Left ventricle myocardium inferior (tissue), 1 donor: ENCODE results near the gene PCYT2. TPM values are rescaled to one million over a fixed set of nuclear protein-coding genes. Genes with fewer than 3 reads are reported as not detected.

Source experiments
- DNase-seq: peaks from one replicate; pipeline ENCODE4 v3.0.0-alpha.2; 2020
- H3K27ac ChIP-seq: fragments of 200-600 bp; replicated peaks from 2 replicates; pipeline ENCODE4 v1.8.0; 2021
- H3K27me3 ChIP-seq: fragments of 200-600 bp; 2 replicates; pipeline ENCODE4 v1.8.0; 2021; ENCODE audit warnings: low read depth
- H3K36me3 ChIP-seq: fragments of 200-600 bp; 2 replicates; pipeline ENCODE4 v1.8.0; 2021
- H3K4me1 ChIP-seq: fragments of 200-600 bp; 2 replicates; pipeline ENCODE4 v1.8.0; 2021
- H3K4me3 ChIP-seq: fragments of 200-600 bp; 2 replicates; pipeline ENCODE4 v1.8.0; 2021; ENCODE audit warnings: mild to moderate bottlenecking, moderate library complexity
- H3K9me3 ChIP-seq: fragments of 200-600 bp; replicated peaks from 2 replicates; pipeline ENCODE4 v1.8.0; 2021
- intact Hi-C: fragments of 100-400 bp; cut with micrococcal nuclease; formaldehyde crosslinking; loops from one replicate; pipeline ENCODE4 v1.11.0; 2022
- total RNA-seq: library from RNA; stranded (reverse); fragmentation: NEBNext Ultra II Directional; extraction: Animal tissue kit (Norgen Biotek cat#: 25700); gene quantifications from one replicate; pipeline ENCODE4 v1.2.1, GENCODE V29; 2021
- TF ChIP-seq, protein P1 (sequence below): fragments of 200-600 bp; IDR thresholded peaks from 2 replicates; pipeline ENCODE4 v1.8.0; 2021; ENCODE audit warnings: antibody characterized with exemption, mild to moderate bottlenecking, borderline replicate concordance
- donor health status: DM: no; HTN: yes; CAD: no; lungs with severe emphysema.

The PCYT2 gene
- total RNA-seq, 1 donor from 2014 or later, result 48.1 TPM

DNA sequence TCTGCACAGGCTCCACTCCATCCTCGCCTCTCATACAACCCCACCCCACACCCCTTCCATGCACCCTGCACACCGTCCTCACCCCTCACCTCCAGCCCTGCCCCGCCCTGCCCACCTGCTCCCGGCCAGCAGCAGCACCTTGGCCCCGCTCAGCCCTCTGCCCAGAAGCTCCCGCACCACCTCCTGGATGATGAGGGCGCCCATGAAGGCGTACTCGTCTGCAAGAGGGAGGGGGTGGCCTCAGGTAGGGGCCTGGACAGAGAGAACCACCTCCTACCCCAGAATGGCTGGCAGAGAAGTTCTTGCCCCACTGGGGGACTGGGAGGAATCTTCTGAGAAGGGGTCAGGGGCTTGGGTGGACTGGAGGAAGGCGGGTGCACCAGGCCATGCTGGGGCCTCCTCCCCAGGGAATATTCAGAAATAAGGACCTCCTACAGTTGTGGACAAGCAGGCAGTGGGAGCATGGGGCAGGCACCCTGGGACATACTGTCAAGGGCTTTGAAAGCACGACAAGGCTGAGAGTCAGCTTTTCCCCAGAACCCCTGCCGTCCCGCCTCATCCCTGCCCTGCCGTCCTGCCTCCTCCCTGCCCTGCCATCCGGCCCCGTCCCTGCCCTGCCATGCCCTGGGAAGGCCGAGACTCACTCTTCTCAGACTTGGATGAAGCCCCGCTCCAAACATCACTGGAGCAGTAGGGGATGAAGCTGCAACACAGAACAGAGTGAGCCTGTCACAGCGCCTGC is 46.7 kb upstream of the PCYT2 start:
- Histone ChIP-seq H3K36me3 (no peaks in the 10 kb centered on the region), H3K9me3 (no peaks in the 10 kb centered on the region), H3K4me3 (no peak overlapping the region), H3K4me1 (peaks cover 25% of the 10 kb centered on the region), H3K27me3 (peaks cover 91% of the 10 kb centered on the region), H3K27ac (no peak overlapping the region)
- intact Hi-C loops, result no loop called here
- TF ChIP-seq, protein P1, sequence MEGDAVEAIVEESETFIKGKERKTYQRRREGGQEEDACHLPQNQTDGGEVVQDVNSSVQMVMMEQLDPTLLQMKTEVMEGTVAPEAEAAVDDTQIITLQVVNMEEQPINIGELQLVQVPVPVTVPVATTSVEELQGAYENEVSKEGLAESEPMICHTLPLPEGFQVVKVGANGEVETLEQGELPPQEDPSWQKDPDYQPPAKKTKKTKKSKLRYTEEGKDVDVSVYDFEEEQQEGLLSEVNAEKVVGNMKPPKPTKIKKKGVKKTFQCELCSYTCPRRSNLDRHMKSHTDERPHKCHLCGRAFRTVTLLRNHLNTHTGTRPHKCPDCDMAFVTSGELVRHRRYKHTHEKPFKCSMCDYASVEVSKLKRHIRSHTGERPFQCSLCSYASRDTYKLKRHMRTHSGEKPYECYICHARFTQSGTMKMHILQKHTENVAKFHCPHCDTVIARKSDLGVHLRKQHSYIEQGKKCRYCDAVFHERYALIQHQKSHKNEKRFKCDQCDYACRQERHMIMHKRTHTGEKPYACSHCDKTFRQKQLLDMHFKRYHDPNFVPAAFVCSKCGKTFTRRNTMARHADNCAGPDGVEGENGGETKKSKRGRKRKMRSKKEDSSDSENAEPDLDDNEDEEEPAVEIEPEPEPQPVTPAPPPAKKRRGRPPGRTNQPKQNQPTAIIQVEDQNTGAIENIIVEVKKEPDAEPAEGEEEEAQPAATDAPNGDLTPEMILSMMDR, result no peak
- DNase-seq, result no peak

DNA sequence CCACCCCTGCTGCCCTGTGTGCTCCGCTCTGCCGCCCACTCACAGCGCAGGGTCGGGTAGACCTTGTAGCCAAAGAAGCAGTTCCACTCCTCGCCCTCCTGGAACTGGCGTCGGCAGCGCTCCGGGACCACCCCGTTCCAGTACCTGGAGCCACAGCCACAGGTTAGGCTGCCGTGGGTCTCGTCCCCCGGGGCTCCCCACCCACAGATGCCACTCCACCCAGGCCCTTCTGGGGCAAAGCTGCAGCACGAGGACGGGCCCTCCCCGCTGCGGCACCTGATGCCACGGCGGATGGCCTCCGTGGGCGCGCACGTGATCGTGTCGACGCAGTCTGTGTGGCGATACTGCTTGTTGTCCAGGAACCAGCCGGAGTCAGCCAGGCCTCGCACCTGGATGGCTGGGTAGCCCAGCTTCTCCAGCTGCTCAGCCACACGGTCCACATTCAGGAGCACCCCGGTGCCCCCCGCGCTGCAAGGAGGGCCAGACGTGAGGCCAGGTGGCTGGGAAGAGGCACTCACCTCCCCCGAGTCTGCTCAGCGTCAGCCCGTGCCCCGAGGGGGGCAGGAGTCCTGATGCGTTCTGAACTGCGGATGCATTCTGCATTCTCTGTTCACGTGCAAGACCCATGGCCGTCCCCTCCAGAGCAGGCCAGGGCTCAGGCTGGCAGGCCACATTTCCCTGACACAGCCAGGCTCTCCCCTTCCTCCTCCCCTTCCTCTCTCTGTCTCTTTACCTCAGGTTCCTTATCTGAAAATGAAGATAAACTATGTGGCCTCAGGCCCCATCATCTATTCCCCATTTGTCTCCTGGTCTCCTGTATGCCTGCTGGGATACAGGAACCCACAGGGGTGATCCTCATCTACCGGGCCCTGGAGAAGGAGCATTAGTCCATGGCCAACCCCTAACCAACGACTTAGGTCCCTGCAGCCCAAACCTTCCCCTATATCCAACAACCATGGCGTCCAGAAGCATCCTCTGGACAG is 45.7 kb upstream of the PCYT2 start:
- intact Hi-C loops, result no loop called here
- Histone ChIP-seq H3K36me3 (no peaks in the 10 kb centered on the region), H3K27me3 (peaks cover 86% of the 10 kb centered on the region), H3K4me3 (no peak overlapping the region), H3K27ac (no peak overlapping the region), H3K9me3 (no peaks in the 10 kb centered on the region), H3K4me1 (peaks cover 21% of the 10 kb centered on the region)
- no peak for DNase-seq
- TF ChIP-seq, protein P1, result no peak

DNA sequence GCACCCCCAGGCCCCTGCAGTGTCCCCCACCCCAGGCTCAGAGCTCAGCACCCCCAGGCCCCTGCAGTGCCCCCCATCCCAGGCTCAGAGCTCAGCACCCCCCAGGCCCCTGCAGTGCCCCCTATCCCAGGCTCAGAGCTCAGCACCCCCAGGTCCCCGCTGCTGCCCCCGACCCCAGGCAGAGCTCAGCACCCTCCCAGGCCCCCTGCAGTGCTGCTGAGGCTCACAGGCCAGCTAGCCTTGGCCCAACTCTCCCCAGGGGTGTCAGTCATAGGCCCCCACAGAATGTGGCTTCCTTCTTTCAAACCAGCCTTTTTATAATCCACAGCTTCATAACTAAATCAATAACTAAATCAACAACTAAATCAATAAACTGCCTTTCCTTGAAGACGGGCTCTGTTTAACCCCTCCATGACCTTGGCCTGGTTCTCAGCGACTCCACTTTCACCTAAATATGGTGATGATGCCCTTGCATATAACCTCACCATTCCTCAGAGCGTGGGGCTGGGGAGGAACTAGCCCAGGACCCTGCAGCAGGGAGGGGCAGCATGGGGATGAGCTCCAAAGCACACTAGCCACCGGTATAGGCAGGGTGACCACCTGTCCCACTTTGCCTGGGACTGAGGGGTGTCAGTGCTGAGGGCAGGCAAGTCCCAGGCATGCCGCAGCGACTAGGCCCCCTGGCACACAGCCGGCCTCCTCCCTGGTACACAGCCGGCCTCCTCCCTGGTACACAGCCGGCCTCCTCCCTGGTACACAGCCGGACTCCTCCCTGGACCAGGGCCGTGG is 44.8 kb upstream of the PCYT2 start:
- H3K4me3 ChIP-seq, result no peak overlapping the region
- H3K27me3 ChIP-seq, result peaks cover 76% of the 10 kb centered on the region
- no peaks in the 10 kb centered on the region for H3K9me3 ChIP-seq
- no peaks in the 10 kb centered on the region for H3K36me3 ChIP-seq
- TF ChIP-seq, protein P1, result no peak
- H3K4me1 ChIP-seq, result peaks cover 16% of the 10 kb centered on the region
- no peak overlapping the region for H3K27ac ChIP-seq
- no peak for DNase-seq
- intact Hi-C loops, result no loop called here

DNA sequence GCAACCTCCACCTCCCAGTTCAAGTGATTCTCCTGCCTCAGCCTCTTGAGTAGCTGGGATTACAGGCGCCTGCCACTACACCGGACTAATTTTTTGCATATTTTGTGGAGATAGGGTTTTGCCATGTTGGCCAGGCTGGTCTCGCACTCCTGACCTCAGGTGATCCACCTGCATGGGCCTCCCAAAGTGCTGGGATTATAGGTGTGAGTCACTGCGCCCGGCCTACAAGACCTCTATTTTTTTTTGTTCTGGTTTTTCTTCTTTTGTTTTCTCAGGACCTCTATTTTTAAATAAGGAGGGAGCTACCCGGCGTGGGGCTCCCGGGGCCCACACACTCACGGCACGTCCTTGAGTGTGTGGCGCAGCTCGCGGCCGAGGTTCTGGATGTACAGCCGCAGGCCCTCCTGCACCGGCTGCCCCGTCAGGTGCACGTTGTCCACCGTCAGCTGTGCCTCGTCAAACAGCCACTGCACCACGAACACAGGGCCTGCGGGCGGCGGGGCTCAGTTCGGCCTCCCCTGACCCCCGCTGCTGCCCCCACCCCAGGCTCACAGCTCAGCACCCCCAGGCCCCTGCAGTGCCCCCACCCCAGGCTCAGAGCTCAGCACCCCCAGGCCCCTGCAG is 44.0 kb upstream of the PCYT2 start:
- no peak overlapping the region for H3K4me3 ChIP-seq
- H3K27ac ChIP-seq, result no peak overlapping the region
- H3K9me3 ChIP-seq, result no peaks in the 10 kb centered on the region
- DNase-seq, result no peak
- TF ChIP-seq, protein P1, result no peak
- intact Hi-C loops, result no loop called here
- H3K4me1 ChIP-seq, result peaks cover 10% of the 10 kb centered on the region
- no peaks in the 10 kb centered on the region for H3K36me3 ChIP-seq
- H3K27me3 ChIP-seq, result peaks cover 68% of the 10 kb centered on the region
